Measurements from ENCODE around the gene HMCN2. TPM values are rescaled to one million over a fixed set of nuclear protein-coding genes. Genes with fewer than 3 reads are reported as not detected.
A peak's percentile ranks its signal among the peaks of the same experiment; 100 is the strongest.

Gene HMCN2
- polyA plus RNA-seq, 2 of the 4 experiments (the other 2 are of a cell fraction), result 0.01 TPM; not detected in 1

DNA sequence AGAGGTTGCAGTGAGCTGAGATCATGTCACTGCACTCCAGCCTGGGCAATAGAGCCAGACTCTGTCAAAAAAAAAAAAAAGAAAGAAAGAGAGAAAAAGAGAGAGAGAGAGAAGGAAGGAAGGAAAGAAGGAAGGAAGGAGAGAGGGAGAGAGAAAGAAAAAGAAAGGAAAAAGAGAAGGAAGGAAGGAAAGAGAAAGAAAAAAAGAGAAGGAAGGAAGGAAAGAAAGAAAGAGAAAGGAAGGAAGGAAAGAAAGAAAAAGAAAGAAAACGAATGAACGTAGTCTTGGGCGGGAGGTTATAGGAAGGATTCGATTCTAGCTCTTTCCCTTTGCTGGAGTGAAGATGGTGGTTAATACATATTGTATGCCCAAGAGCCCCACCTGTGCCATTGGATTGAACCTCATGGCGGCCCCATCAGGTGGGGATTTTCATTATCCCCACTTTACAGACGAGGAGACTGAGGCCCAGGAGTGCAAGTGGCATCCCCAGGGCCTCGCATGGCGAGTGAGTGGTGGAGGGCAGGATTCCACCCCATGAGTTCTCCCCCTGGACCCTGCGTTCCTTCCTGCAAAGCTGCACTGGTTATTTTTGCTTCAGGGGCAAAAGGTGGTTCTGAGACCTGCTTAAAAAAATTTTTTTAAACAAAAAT lies 98.3 kb downstream of the HMCN2 start:
- no peaks in the 10 kb centered on the region for H3K4me1 ChIP-seq
- H3K4me3 ChIP-seq, result no peak overlapping the region
- no peaks in the 10 kb centered on the region for H3K9me3 ChIP-seq
- DNase-seq (ENCODE audit: low read depth in 1 of 2, low spot score in 1 of 2), result no peak
- H3K27ac ChIP-seq, result no peak overlapping the region
- POLR2A ChIA-PET, result no interaction called here
- ATAC-seq, result no peak
- CTCF ChIA-PET, result interaction anchor here (0.9 to 2.8 kb wide), 6 partner anchors 11 to 256 kb away, joined by 3 to 7 read pairs (median 4); no protein-coding TSS in a partner anchor
- no peak for FAIRE-seq
- TF ChIP-seq RFX5 (IDR thresholded peaks at IDR 0.05) (no peak), RNF2 (IDR thresholded peaks at IDR 0.05; ENCODE audit: borderline replicate concordance, low read depth) (no peak)
- WGBS (ENCODE audit: missing lambda C conversion rate), result 70% methylated on average over 9 of the region's 9 CpGs
- no peak overlapping the region for H3K4me2 ChIP-seq

DNA sequence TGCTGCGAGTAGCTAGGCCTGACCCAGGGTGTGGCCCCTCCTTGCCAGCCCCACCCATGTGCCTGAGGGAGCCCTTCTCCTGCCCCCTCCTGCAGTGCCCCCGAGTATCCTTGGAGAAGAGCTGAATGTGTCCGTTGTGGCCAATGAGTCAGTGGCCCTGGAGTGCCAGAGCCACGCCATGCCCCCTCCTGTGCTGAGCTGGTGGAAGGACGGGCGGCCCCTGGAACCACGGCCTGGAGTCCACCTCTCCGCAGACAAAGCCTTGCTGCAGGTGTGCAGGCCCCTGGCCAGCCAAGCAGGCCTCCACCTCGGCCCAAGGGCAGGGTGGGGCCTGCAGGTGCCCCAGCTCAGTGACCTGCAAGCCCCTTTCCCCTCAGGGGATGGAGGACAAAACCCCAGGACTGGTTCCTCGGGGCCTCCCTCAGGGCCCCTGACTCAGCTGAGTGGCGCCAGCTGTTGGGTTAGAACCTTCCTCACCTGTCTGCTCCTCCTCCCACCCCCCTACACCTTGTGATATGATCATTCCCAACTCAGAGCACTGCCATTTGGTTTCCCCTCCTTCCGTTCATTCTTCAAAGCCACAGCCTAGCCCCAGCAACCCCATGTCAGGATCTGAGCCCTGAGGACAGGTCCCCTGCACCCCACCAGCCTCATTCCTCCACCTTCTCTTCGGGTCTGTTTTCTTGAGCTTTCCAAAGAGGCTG lies 99.2 kb downstream of the HMCN2 start:
- ATAC-seq, result peak in 1 of 2 experiments; percentile 32; a peak in 2 of 6 replicates
- FAIRE-seq, result no peak
- DNase-seq (ENCODE audit: low read depth in 1 of 2, low spot score in 1 of 2), result no peak
- no peak overlapping the region for H3K4me3 ChIP-seq
- H3K4me1 ChIP-seq, result no peaks in the 10 kb centered on the region
- CTCF ChIA-PET, result interaction anchor here (0.8 to 2.8 kb wide), 7 partner anchors 11 to 257 kb away, joined by 3 to 7 read pairs (median 3); no protein-coding TSS in a partner anchor
- no peak overlapping the region for H3K27ac ChIP-seq
- H3K4me2 ChIP-seq, result no peak overlapping the region
- TF ChIP-seq RNF2 (IDR thresholded peaks at IDR 0.05; ENCODE audit: borderline replicate concordance, low read depth) (no peak), EHF (CRISPR knock-in tag; IDR thresholded peaks at IDR 0.05) (no peak), HOXB13 (CRISPR knock-in tag; IDR thresholded peaks at IDR 0.05; ENCODE audit: low read depth) (no peak), BHLHE40 (IDR thresholded peaks at IDR 0.05; ENCODE audit: low read depth, low read length) (no peak), MYC (IDR thresholded peaks at IDR 0.05; ENCODE audit: borderline replicate concordance, low read length) (no peak), TFCP2L1 (CRISPR knock-in tag; IDR thresholded peaks at IDR 0.05) (no peak), MAFK (IDR thresholded peaks at IDR 0.05; ENCODE audit: partially characterized antibody) (no peak), ESRRA (IDR thresholded peaks at IDR 0.05; ENCODE audit: borderline replicate concordance, low read length) (no peak), SREBF2 (IDR thresholded peaks at IDR 0.05) (no peak), HOXA7 (CRISPR knock-in tag; IDR thresholded peaks at IDR 0.05) (no peak), RCOR1 (IDR thresholded peaks at IDR 0.05; ENCODE audit: low read depth, low read length) (no peak), ZFP36 (IDR thresholded peaks at IDR 0.05; ENCODE audit: borderline replicate concordance, partially characterized antibody) (no peak), EP300 (IDR thresholded peaks at IDR 0.05) (no peak)
- TF ChIP-seq, protein P1, sequence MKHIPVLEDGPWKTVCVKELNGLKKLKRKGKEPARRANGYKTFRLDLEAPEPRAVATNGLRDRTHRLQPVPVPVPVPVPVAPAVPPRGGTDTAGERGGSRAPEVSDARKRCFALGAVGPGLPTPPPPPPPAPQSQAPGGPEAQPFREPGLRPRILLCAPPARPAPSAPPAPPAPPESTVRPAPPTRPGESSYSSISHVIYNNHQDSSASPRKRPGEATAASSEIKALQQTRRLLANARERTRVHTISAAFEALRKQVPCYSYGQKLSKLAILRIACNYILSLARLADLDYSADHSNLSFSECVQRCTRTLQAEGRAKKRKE (CRISPR knock-in tag; IDR thresholded peaks at IDR 0.05; ENCODE audit: low read depth), result no peak
- TF ChIP-seq, protein P2, sequence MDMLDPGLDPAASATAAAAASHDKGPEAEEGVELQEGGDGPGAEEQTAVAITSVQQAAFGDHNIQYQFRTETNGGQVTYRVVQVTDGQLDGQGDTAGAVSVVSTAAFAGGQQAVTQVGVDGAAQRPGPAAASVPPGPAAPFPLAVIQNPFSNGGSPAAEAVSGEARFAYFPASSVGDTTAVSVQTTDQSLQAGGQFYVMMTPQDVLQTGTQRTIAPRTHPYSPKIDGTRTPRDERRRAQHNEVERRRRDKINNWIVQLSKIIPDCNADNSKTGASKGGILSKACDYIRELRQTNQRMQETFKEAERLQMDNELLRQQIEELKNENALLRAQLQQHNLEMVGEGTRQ (IDR thresholded peaks at IDR 0.05), result no peak
- POLR2A ChIA-PET, result no interaction called here
- 64% methylated on average over 4 of the region's 13 CpGs for WGBS (ENCODE audit: missing lambda C conversion rate)
- no peaks in the 10 kb centered on the region for H3K9me3 ChIP-seq

DNA sequence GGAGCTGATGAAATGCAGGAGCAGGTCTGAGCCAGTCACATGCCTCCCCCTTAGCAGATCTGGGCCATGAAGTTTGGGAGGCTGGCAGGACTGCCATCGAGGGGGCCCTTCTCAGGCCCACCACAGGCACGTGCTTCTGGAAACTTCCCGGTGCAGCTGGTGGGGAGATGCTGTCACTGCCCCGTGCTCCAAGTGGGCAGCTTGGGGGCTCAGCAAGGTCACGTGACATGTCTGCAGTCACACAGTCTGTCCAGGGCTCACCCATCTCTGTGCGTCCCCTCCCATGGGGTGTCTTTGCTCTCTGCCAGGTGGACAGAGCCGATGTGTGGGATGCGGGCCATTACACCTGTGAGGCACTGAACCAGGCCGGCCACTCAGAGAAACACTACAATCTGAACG lies 99.8 kb downstream of the HMCN2 start:
- no peak overlapping the region for H3K4me2 ChIP-seq
- H3K9me3 ChIP-seq, result no peaks in the 10 kb centered on the region
- FAIRE-seq (no peak), DNase-seq (ENCODE audit: low read depth in 1 of 2, low spot score in 1 of 2) (no peak), ATAC-seq (no peak)
- 68% methylated on average over 9 of the region's 10 CpGs for WGBS (ENCODE audit: missing lambda C conversion rate)
- H3K4me1 ChIP-seq, result no peaks in the 10 kb centered on the region
- TF ChIP-seq, protein P2 (IDR thresholded peaks at IDR 0.05), result 0 out of 2 replicates have a peak, but pooled peaks have one; percentile 6
- TF ChIP-seq FOXS1 (CRISPR knock-in tag; IDR thresholded peaks at IDR 0.05), result no peak
- no peak overlapping the region for H3K4me3 ChIP-seq
- POLR2A ChIA-PET, result no interaction called here
- CTCF ChIA-PET, result interaction anchor here (0.8 to 2.8 kb wide), 3 partner anchors 20 to 122 kb away, joined by 3 to 7 read pairs (median 3); no protein-coding TSS in a partner anchor
- H3K27ac ChIP-seq, result no peak overlapping the region
